Measurements from ENCODE around the gene DSTN. TPM values are rescaled to one million over a fixed set of nuclear protein-coding genes. Genes with fewer than 3 reads are reported as not detected.
A peak's percentile ranks its signal among the peaks of the same experiment; 100 is the strongest.

The DSTN gene
- total RNA-seq, 1 donor from 2014 or later = 193 TPM

GRCh38 chr20:17579369-17580039, 9.6 kb downstream of the DSTN start:
- TF ChIP-seq CTCF (conservative IDR thresholded peaks at IDR 0.05) = no peak
- H3K36me3 Mint-ChIP-seq = peaks cover 30% of the 10 kb centered on the region
- H3K27me3 Mint-ChIP-seq = no peaks in the 10 kb centered on the region
- peaks cover 4% of the 10 kb centered on the region for H3K9me3 Mint-ChIP-seq
- H3K27ac Mint-ChIP-seq = peak overlapping the region; percentile 40
- H3K4me3 Mint-ChIP-seq = no peak overlapping the region
- DNase-seq (ENCODE audit: extremely low spot score, unreplicated experiment) = no peak
- H3K4me1 Mint-ChIP-seq (ENCODE audit: unreplicated experiment) = peaks cover 21% of the 10 kb centered on the region

- Mint-ChIP-seq H3K4me3 (no peak overlapping the region), H3K36me3 (peaks cover 27% of the 10 kb centered on the region), H3K4me1 (ENCODE audit: unreplicated experiment) (peaks cover 26% of the 10 kb centered on the region), H3K9me3 (peaks cover 4% of the 10 kb centered on the region), H3K27ac (peak overlapping the region; percentile 80), H3K27me3 (no peaks in the 10 kb centered on the region)
- no peak for TF ChIP-seq CTCF (conservative IDR thresholded peaks at IDR 0.05)
- no peak for DNase-seq (ENCODE audit: extremely low spot score, unreplicated experiment)
Measured at GRCh38 chr20:17580895-17581294, 11.0 kb downstream of the DSTN start.

- H3K36me3 Mint-ChIP-seq = peaks cover 23% of the 10 kb centered on the region
- no peak for DNase-seq (ENCODE audit: extremely low spot score, unreplicated experiment)
- H3K27me3 Mint-ChIP-seq = no peaks in the 10 kb centered on the region
- peaks cover 4% of the 10 kb centered on the region for H3K9me3 Mint-ChIP-seq
- no peak for TF ChIP-seq CTCF (conservative IDR thresholded peaks at IDR 0.05)
- H3K27ac Mint-ChIP-seq = peak overlapping the region; percentile 32
- no peak overlapping the region for H3K4me3 Mint-ChIP-seq
- H3K4me1 Mint-ChIP-seq (ENCODE audit: unreplicated experiment) = peaks cover 36% of the 10 kb centered on the region
Measured at GRCh38 chr20:17583126-17583525, 13.3 kb downstream of the DSTN start.

GRCh38 chr20:17584689-17585088, 14.8 kb downstream of the DSTN start:
- no peak for TF ChIP-seq CTCF (conservative IDR thresholded peaks at IDR 0.05)
- no peak overlapping the region for H3K4me3 Mint-ChIP-seq

GRCh38 chr20:17586250-17586649, 16.4 kb downstream of the DSTN start:
- Mint-ChIP-seq H3K27me3 (no peaks in the 10 kb centered on the region), H3K4me3 (no peak overlapping the region), H3K27ac (peak overlapping the region; percentile 24), H3K36me3 (peaks cover 17% of the 10 kb centered on the region), H3K9me3 (no peaks in the 10 kb centered on the region), H3K4me1 (ENCODE audit: unreplicated experiment) (peaks cover 32% of the 10 kb centered on the region)
- DNase-seq (ENCODE audit: extremely low spot score, unreplicated experiment) = no peak
- no peak for TF ChIP-seq CTCF (conservative IDR thresholded peaks at IDR 0.05)

More at GRCh38 chr20:17584689-17585088, 14.8 kb downstream of the DSTN start:
- H3K4me1 Mint-ChIP-seq (ENCODE audit: unreplicated experiment) = peaks cover 35% of the 10 kb centered on the region
- no peak for DNase-seq (ENCODE audit: extremely low spot score, unreplicated experiment)
- H3K9me3 Mint-ChIP-seq = peaks cover 4% of the 10 kb centered on the region
- H3K36me3 Mint-ChIP-seq = peaks cover 23% of the 10 kb centered on the region
- peak overlapping the region; percentile 1 for H3K27ac Mint-ChIP-seq
- no peaks in the 10 kb centered on the region for H3K27me3 Mint-ChIP-seq

Data from type B pancreatic cell (in vitro differentiated cells).